Duodenal mucosa (tissue), 2 donors: ENCODE data around the gene SUMO4.

Experiments used
- H3K27ac ChIP-seq: one replicate; pipeline ENCODE4 v1.7.0; 2013; ENCODE audit warnings: low read depth, low read length
- H3K27me3 ChIP-seq, 2 donors: one replicate each; pipeline ENCODE4 v1.7.0; 2013; ENCODE audit warnings: low read length in 2 of 2, control low read depth in 1 of 2; ENCODE audit not compliant: insufficient read depth in 2 of 2, control insufficient read depth in 1 of 2
- H3K36me3 ChIP-seq, 2 donors: one replicate each; pipeline ENCODE4 v1.7.0; 2013; ENCODE audit warnings: low read length in 2 of 2, control low read depth in 1 of 2; ENCODE audit not compliant: insufficient read depth in 2 of 2, control insufficient read depth in 1 of 2
- H3K4me1 ChIP-seq, 2 donors: one replicate each; pipeline ENCODE4 v1.7.0; 2013; ENCODE audit warnings: low read length in 2 of 2, control low read depth in 1 of 2; ENCODE audit not compliant: insufficient read depth in 2 of 2, control insufficient read depth in 1 of 2
- H3K4me3 ChIP-seq, 2 donors: one replicate each; pipeline ENCODE4 v1.7.0; 2013; ENCODE audit warnings: low read length in 2 of 2, low read depth in 1 of 2
- H3K9ac ChIP-seq, 2 donors: one replicate each; pipeline ENCODE4 v1.7.0; 2013; ENCODE audit warnings: low read length in 2 of 2, low read depth in 1 of 2
- H3K9me3 ChIP-seq, 2 donors: one replicate each; pipeline ENCODE4 v1.7.0; 2013; ENCODE audit warnings: low read length in 2 of 2, control low read depth in 1 of 2; ENCODE audit not compliant: control insufficient read depth in 1 of 2

SUMO4 gene

DNA sequence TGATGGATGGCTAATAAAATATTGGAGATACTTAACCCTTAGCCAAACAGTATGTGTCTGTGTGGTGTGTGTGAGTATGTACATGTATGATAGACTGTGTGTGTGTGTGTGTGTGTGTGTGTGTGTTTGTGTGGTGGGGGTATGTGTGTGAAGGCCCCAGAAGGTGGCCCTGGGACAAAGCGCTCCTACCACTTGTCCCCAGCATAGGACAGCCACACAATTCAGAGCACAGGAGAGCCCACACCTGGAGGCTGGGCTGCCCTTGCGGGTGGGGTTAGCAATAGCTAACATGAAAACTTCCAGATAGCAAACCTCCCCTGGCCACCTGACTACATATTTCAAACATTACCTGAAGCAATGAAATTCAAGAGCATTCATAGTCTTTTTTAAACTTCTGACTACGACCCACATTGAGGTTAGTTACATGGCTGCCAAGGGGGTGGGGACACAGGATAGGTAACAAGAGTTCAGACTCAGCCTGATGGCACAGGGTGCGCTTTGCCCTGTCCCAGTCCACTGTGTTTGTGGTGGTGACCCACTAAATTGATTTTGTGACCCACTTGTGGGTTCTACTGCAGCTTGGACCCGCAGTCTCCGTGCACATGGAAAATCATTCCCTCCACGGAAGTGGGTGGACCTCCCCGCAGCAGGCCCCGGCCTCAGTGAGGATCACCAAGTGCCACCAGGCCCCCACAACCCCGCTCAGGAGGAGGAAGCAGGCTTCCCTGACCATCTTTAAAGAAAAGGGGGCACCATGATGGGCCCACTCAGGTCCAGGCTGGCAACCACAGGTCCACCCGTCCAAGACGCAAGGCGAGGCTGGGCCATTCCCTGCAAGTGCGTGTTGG, 50.0 kb downstream of the SUMO4 start:
- H3K4me1 ChIP-seq, result peaks cover 37 to 40% of the 10 kb centered on the region in 2 donors
- H3K27ac ChIP-seq, result no peak overlapping the region
- H3K4me3 ChIP-seq, result peak overlapping the region; percentile 47 to 71
- H3K9ac ChIP-seq, result peak overlapping the region; percentile 18 to 32
- no peaks in the 10 kb centered on the region for H3K9me3 ChIP-seq
- H3K36me3 ChIP-seq, result no peaks in the 10 kb centered on the region
- H3K27me3 ChIP-seq, result no peaks in the 10 kb centered on the region
